ENCODE measurements around the gene AUTS2.

The AUTS2 gene

GRCh38 chr7:70092314-70093204, 494.3 kb downstream of the AUTS2 start:
- H3K27ac ChIP-seq (ENCODE audit: low read depth, low read length), result no peak overlapping the region
- 91% methylated on average over 11 of the region's 12 CpGs for WGBS
- no peaks in the 10 kb centered on the region for H3K9me3 ChIP-seq (ENCODE audit: insufficient read depth, low read depth, low read length)
- peaks cover 34% of the 10 kb centered on the region for H3K4me1 ChIP-seq (ENCODE audit: insufficient read depth, low read length)
- no peak overlapping the region; the same call in 1 of the 2 replicates for H3K9ac ChIP-seq (ENCODE audit: low read depth, low read length)
- no peak overlapping the region for H3K4me3 ChIP-seq (ENCODE audit: low read length)
- H3K36me3 ChIP-seq (ENCODE audit: insufficient read depth, low read length), result no peaks in the 10 kb centered on the region
- H3K27me3 ChIP-seq (ENCODE audit: insufficient read depth, low read length), result no peaks in the 10 kb centered on the region

- Histone ChIP-seq H3K9ac (ENCODE audit: low read depth, low read length) (no peak overlapping the region; the same call in 1 of the 2 replicates), H3K4me3 (ENCODE audit: low read length) (no peak overlapping the region), H3K9me3 (ENCODE audit: insufficient read depth, low read depth, low read length) (no peaks in the 10 kb centered on the region), H3K36me3 (ENCODE audit: insufficient read depth, low read length) (no peaks in the 10 kb centered on the region), H3K27ac (ENCODE audit: low read depth, low read length) (no peak overlapping the region), H3K27me3 (ENCODE audit: insufficient read depth, low read length) (no peaks in the 10 kb centered on the region), H3K4me1 (ENCODE audit: insufficient read depth, low read length) (peaks cover 34% of the 10 kb centered on the region)
- 92% methylated on average over 4 of the region's 4 CpGs for WGBS
These were observed 495.1 kb downstream of the AUTS2 start for GRCh38 chr7:70093205-70093904.

GRCh38 chr7:70094831-70095230, 496.6 kb downstream of the AUTS2 start:
- 39% methylated on average over 3 of the region's 3 CpGs for WGBS
- Histone ChIP-seq H3K9me3 (ENCODE audit: insufficient read depth, low read depth, low read length) (no peaks in the 10 kb centered on the region), H3K9ac (ENCODE audit: low read depth, low read length) (no peak overlapping the region), H3K4me1 (ENCODE audit: insufficient read depth, low read length) (peaks cover 34% of the 10 kb centered on the region), H3K36me3 (ENCODE audit: insufficient read depth, low read length) (no peaks in the 10 kb centered on the region), H3K4me3 (ENCODE audit: low read length) (no peak overlapping the region), H3K27ac (ENCODE audit: low read depth, low read length) (no peak overlapping the region), H3K27me3 (ENCODE audit: insufficient read depth, low read length) (no peaks in the 10 kb centered on the region)

GRCh38 chr7:70097645-70098044, 499.4 kb downstream of the AUTS2 start:
- no peaks in the 10 kb centered on the region for H3K9me3 ChIP-seq (ENCODE audit: insufficient read depth, low read depth, low read length)
- peaks cover 28% of the 10 kb centered on the region for H3K4me1 ChIP-seq (ENCODE audit: insufficient read depth, low read length)
- no peaks in the 10 kb centered on the region for H3K27me3 ChIP-seq (ENCODE audit: insufficient read depth, low read length)
- no peak overlapping the region for H3K4me3 ChIP-seq (ENCODE audit: low read length)
- no peaks in the 10 kb centered on the region for H3K36me3 ChIP-seq (ENCODE audit: insufficient read depth, low read length)
- WGBS, result 96% methylated on average over 2 of the region's 2 CpGs
- no peak overlapping the region for H3K9ac ChIP-seq (ENCODE audit: low read depth, low read length)
- H3K27ac ChIP-seq (ENCODE audit: low read depth, low read length), result no peak overlapping the region

- H3K9ac ChIP-seq (ENCODE audit: low read depth, low read length), result no peak overlapping the region
- no peaks in the 10 kb centered on the region for H3K36me3 ChIP-seq (ENCODE audit: insufficient read depth, low read length)
- 100% methylated on average over 3 of the region's 3 CpGs for WGBS
- no peaks in the 10 kb centered on the region for H3K9me3 ChIP-seq (ENCODE audit: insufficient read depth, low read depth, low read length)
- H3K4me1 ChIP-seq (ENCODE audit: insufficient read depth, low read length), result peaks cover 23% of the 10 kb centered on the region
- H3K27me3 ChIP-seq (ENCODE audit: insufficient read depth, low read length), result no peaks in the 10 kb centered on the region
- no peak overlapping the region for H3K4me3 ChIP-seq (ENCODE audit: low read length)
- no peak overlapping the region for H3K27ac ChIP-seq (ENCODE audit: low read depth, low read length)
These were observed 499.9 kb downstream of the AUTS2 start for GRCh38 chr7:70098133-70098561.

GRCh38 chr7:70098905-70099672, 500.8 kb downstream of the AUTS2 start:
- 89% methylated on average over 6 of the region's 7 CpGs for WGBS
- Histone ChIP-seq H3K36me3 (ENCODE audit: insufficient read depth, low read length) (no peaks in the 10 kb centered on the region), H3K27me3 (ENCODE audit: insufficient read depth, low read length) (no peaks in the 10 kb centered on the region), H3K9me3 (ENCODE audit: insufficient read depth, low read depth, low read length) (no peaks in the 10 kb centered on the region), H3K4me1 (ENCODE audit: insufficient read depth, low read length) (peaks cover 14% of the 10 kb centered on the region), H3K27ac (ENCODE audit: low read depth, low read length) (no peak overlapping the region), H3K4me3 (ENCODE audit: low read length) (no peak overlapping the region), H3K9ac (ENCODE audit: low read depth, low read length) (no peak overlapping the region)

- H3K4me1 ChIP-seq (ENCODE audit: insufficient read depth, low read length), result no peaks in the 10 kb centered on the region
- H3K36me3 ChIP-seq (ENCODE audit: insufficient read depth, low read length), result no peaks in the 10 kb centered on the region
- 83% methylated on average over 1 of the region's 1 CpG for WGBS
- H3K27ac ChIP-seq (ENCODE audit: low read depth, low read length), result no peak overlapping the region
- H3K4me3 ChIP-seq (ENCODE audit: low read length), result no peak overlapping the region
- no peaks in the 10 kb centered on the region for H3K9me3 ChIP-seq (ENCODE audit: insufficient read depth, low read depth, low read length)
- H3K27me3 ChIP-seq (ENCODE audit: insufficient read depth, low read length), result no peaks in the 10 kb centered on the region
- no peak overlapping the region for H3K9ac ChIP-seq (ENCODE audit: low read depth, low read length)
These were observed 506.0 kb downstream of the AUTS2 start for GRCh38 chr7:70104243-70104642.

GRCh38 chr7:70113078-70113477, 514.8 kb downstream of the AUTS2 start:
- WGBS, result no CpG with 5 or more reads among the region's 2 CpGs

GRCh38 chr7:70113536-70113935, 515.3 kb downstream of the AUTS2 start:
- no peak overlapping the region for H3K4me3 ChIP-seq (ENCODE audit: low read length)
- H3K4me1 ChIP-seq (ENCODE audit: insufficient read depth, low read length), result peaks cover 27% of the 10 kb centered on the region
- H3K27me3 ChIP-seq (ENCODE audit: insufficient read depth, low read length), result no peaks in the 10 kb centered on the region
- H3K36me3 ChIP-seq (ENCODE audit: insufficient read depth, low read length), result no peaks in the 10 kb centered on the region
- H3K9ac ChIP-seq (ENCODE audit: low read depth, low read length), result no peak overlapping the region
- H3K27ac ChIP-seq (ENCODE audit: low read depth, low read length), result no peak overlapping the region
- H3K9me3 ChIP-seq (ENCODE audit: insufficient read depth, low read depth, low read length), result no peaks in the 10 kb centered on the region
- whole genome bisulfite sequencing, result 100% methylated on average over 1 of the region's 3 CpGs

More at GRCh38 chr7:70113078-70113477, 514.8 kb downstream of the AUTS2 start:
- Histone ChIP-seq H3K9me3 (ENCODE audit: insufficient read depth, low read depth, low read length) (no peaks in the 10 kb centered on the region), H3K9ac (ENCODE audit: low read depth, low read length) (no peak overlapping the region), H3K27me3 (ENCODE audit: insufficient read depth, low read length) (no peaks in the 10 kb centered on the region), H3K36me3 (ENCODE audit: insufficient read depth, low read length) (no peaks in the 10 kb centered on the region), H3K4me3 (ENCODE audit: low read length) (no peak overlapping the region), H3K4me1 (ENCODE audit: insufficient read depth, low read length) (peaks cover 27% of the 10 kb centered on the region), H3K27ac (ENCODE audit: low read depth, low read length) (no peak overlapping the region)

- no peaks in the 10 kb centered on the region for H3K9me3 ChIP-seq (ENCODE audit: insufficient read depth, low read depth, low read length)
- no peak overlapping the region for H3K27ac ChIP-seq (ENCODE audit: low read depth, low read length)
- WGBS, result 95% methylated on average over 2 of the region's 2 CpGs
- no peak overlapping the region for H3K4me3 ChIP-seq (ENCODE audit: low read length)
- H3K4me1 ChIP-seq (ENCODE audit: insufficient read depth, low read length), result peaks cover 27% of the 10 kb centered on the region
- no peaks in the 10 kb centered on the region for H3K27me3 ChIP-seq (ENCODE audit: insufficient read depth, low read length)
- H3K36me3 ChIP-seq (ENCODE audit: insufficient read depth, low read length), result no peaks in the 10 kb centered on the region
- H3K9ac ChIP-seq (ENCODE audit: low read depth, low read length), result no peak overlapping the region
These were observed 516.5 kb downstream of the AUTS2 start for GRCh38 chr7:70114806-70115205.

GRCh38 chr7:70116244-70116643, 518.0 kb downstream of the AUTS2 start:
- H3K9ac ChIP-seq (ENCODE audit: low read depth, low read length), result no peak overlapping the region
- H3K4me1 ChIP-seq (ENCODE audit: insufficient read depth, low read length), result peaks cover 27% of the 10 kb centered on the region

More at GRCh38 chr7:70116244-70116643, 518.0 kb downstream of the AUTS2 start:
- Histone ChIP-seq H3K36me3 (ENCODE audit: insufficient read depth, low read length) (no peaks in the 10 kb centered on the region), H3K27me3 (ENCODE audit: insufficient read depth, low read length) (no peaks in the 10 kb centered on the region), H3K4me3 (ENCODE audit: low read length) (no peak overlapping the region), H3K27ac (ENCODE audit: low read depth, low read length) (peak overlapping the region; percentile 39), H3K9me3 (ENCODE audit: insufficient read depth, low read depth, low read length) (peaks cover 8% of the 10 kb centered on the region; the same call in 1 of the 2 replicates)
- 36% methylated on average over 2 of the region's 2 CpGs for WGBS
